Stimulated activated CD8-positive, alpha-beta memory T cell treated with anti-CD3 and anti-CD28 coated beads, Interleukin-7, amount 100 ng/mL, for 24 hours (primary cell): ENCODE results near the gene VSIR.

Experiments used
- DNase-seq: peaks from one replicate; pipeline ENCODE4 v3.0.0-alpha.2; 2020; ENCODE audit warnings: low read depth

The VSIR gene

DNA sequence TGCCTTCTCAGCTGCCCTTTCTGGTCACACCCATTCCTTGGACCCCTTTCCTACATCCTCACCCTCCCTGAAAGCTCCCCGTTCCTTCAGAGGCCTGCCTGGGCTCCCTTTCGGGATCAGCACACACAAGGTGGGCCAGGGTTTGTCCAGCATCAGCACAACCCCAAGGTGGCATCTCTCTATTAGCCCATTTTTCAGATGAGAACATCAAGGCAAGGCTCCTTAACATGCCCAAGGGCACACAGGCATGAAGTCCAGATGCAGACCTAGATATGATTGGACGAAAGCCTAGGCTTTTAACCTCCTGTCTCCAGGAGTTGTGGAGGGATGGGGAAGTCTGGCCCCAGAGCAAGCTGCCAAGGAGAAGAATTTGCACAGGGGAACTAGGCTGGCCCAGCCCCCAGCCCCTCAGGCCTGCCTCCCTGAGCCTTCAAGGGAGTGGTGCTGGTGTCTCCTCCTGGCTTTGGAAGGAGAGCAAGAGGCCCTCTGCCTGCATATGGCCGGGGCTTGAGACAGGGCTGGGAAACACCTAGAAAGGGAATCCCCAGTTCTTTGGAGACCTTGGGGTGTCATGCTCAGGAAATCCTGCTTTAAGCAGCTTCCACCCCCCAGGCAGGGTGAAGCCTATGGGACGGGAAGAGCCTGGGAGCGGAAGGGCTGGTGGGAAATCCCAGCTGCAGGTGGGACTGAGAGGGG, 9.0 kb upstream of the VSIR start:
- no peak for DNase-seq

DNA sequence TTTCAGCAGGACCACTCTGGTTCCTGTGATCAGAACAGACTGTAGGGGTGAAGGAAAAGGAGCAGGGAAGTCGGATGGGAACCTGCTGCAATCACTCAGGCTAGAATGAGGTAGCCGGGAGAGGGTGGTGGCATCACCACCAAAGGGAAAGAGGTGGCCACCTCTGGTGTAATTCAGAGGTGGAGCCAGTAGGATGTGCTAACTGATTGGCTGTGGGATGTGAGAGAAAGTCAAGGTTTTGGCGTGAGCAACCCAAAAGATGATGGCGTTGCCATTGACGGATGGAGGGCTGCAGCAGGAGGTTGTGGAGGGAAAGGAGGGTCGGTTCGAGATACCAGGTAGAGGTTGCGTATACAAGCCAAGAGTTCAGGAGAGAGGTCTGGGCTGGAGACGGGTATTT, 7.4 kb upstream of the VSIR start:
- DNase-seq = no peak

DNA sequence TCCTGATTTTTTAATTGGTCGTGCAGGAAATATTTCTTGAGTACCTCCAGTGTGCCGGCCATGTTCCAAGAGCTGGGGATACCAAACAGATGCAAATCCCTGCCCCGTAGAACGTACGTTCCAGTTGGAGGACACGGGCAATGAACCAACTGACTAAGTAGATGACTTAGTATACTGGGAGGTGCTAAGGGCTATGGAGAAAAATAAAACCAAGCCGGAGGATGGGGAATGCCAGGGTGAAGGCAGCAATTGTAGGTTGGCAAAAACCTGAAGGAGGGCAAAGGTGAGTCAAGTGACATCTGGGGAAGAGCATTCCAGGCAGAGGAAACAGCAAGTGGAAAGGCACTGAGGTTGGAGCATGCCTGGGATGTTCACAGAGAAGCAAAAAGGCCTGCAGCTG, 6.8 kb upstream of the VSIR start:
- DNase-seq = no peak

DNA sequence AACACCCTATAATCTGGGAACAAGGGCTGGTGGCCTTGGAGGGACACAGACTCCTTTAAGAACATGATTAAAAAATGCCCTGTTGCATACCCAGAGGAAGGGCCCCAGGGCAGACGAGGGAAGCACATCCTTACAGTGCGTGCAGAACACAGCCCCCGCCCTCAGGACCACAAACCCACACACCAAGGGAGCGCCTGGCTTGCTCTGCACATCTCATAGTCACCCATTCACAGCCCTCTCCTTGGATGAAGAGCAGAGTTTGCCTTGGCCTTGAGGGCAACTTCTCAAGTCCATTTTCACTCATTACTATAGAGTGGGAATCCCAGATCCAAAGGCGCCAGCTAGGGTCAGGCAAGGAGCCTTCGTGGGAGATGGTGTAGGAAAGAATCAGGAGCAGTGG, 6.3 kb upstream of the VSIR start:
- no peak for DNase-seq

DNA sequence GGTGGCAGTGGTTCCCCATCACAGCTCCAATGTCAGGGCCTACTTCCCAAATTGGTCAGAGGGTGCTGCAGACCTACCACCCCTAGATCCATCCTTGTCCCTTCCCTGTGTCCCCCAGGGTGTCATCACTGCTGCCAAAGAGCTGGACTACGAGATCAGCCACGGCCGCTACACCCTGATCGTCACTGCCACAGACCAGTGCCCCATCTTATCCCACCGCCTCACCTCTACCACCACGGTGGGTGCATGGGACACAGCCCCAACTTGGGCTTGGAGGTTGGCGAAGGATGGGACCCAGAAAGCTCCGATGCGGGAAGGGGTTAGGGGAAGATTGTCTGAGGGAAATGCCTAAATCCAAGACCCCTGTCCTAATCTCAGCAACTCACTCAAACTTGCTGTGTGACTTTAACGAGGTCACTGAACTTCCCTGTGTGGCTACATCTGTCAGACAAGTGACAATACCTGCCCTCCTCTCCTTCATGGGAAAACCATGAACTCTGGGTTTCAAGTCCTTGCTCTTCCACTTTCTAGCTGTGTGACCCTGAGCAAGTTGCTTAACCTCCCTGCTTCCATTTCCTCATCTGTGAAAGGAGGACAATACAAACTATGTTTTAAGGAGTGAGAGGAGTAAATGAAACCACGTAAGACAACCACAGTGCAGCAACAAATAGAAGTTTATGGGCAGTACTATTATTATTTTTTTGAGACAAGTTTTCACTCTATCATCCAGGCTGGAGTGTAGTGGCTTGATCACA, 4.9 kb upstream of the VSIR start:
- DNase-seq = no peak

DNA sequence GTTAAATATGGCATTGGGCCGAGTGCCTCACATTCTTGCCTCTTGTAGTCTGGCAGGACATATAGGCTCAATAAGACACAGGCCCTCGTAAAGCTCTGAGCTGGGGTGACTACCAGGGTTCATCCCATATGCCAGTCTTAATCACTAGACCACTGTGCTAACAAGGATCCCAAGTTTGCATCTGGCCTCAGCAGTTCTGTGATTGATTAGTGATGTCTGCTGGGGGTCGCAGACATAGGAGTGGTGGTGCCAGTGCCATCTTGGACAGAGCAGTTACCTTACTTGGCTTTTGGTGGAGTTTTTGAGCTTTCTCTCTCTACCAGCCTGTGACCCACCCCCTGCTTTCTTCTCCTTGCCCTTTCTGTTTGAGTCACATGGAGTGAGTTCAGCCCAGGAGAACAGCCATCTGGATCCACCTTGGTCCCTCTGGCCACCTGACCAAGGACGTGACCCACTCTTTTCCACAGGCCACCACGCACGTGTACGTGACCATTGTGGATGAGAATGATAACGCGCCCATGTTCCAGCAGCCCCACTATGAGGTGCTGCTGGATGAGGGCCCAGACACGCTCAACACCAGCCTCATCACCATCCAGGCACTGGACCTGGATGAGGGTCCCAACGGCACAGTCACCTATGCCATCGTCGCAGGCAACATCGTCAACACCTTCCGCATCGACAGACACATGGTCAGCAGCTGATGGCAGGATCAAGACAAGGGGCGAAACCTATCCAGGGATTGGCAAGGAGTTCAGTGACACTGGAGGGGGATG, 4.1 kb upstream of the VSIR start:
- DNase-seq = no peak

DNA sequence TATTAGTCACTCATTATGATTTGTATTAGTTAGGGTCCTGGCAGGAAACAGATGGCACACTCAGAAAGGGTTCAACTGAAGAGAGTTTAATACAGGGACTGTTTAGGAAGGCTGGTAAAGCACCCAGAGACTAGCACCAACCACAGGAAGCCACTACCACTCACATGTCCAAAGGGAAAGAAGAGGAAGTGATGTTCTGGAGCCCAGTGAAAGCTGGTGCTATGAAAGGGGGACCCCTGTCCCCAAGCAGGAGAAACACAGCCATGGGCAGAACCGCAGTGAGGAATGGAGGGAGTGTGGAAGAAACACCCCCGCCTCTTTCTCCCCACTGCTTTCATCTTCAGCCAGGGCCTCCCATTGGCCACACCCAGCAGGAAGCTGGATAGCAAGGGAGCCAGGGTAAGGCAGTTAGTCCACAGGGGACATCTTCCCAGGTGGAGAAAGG, 3.2 kb upstream of the VSIR start:
- no peak for DNase-seq

DNA sequence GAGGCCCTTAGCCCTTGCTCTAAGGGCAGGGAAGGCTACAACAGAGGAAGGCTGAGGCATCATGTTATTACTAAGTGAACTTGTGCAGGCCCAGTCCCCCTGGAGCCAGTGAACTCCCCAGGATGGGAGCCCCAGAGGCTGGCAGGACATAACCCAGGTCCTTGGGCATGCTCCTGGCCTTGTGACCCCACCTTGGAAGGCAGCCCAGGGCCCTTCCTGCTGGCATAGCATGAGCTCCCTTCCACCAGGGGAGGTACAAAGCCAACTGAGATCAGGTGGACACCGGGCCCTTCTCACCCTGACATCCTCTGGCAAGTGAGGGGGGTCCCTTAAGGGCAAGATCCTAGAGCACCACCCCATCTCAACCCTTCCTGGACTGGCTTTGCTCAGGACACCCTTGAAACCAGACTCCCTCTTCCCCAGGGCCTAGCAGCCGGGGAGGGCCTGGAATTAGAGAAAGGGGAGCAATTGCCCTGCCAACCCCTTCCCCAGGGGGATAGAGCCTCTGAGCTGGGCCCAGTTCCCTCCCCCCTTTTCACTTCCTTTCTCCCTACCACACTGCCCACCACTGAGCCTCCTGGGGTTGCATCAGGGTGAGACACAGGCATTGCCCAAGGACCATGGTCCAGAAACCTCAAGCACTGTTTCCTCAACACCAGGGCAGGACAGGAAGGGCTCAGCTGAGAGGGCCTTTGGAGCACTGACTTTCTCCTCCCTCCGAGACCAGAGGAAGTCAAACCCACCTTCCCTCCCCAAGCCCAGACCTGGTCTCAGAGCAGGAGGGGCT, 1.8 kb upstream of the VSIR start:
- DNase-seq = no peak

DNA sequence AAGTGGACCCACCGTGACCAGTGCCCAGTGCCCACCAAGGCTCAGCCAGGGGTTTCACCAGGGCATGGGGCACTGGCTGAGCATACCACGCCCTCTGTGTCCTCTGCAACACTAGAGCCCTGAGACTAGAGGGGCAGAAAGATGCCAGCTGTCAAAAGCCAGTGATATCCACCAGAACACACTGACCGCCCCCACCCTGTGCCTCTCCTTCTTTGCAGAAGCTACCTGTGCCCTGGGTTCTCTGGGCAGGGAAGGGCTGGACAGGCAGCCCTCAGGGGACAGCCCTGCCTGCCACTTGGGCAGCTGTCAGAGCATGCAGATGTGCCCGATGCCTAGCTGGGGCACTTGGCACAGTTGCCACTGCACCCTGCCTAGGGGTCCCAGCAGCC, 494 bp downstream of the VSIR start:
- no peak for DNase-seq

DNA sequence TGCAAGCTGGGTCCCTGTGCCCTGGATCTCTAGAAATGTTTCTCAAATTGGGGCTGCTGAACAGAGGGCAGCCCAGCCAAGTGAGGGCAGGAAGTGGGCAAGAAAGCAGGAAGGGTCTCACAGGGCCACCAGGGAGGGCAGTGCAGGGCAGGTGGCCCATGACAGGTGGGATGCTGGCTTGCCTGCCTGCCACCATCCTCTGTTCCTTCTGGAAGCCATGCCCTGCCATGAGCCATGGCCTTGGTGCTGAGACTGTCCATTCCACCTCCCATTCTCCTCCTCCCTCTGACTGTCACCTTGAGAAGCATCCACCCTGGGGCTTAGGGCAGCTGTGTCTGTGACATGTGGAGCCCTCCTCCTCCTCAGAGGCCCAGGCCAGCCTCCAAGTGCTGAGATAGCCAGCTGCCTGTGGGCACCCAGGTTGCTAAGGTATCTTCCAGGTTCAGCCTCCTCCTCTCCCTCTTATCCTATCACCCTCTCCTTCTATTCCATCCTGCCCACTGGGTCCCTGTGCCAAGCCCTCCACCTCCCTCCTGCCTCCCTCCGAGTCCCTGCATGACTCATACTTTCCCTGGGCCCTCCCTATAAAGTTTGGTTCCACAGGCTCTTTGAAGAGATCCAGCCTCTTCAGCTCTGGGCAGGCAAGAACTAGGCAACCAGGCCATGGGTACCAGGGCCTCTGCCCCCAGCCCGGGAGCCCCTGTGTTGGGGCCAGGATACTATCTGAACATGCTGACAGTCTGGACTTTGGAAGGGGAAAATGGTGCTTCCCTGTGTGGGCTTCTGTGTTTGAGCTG, 1.3 kb downstream of the VSIR start:
- no peak for DNase-seq

DNA sequence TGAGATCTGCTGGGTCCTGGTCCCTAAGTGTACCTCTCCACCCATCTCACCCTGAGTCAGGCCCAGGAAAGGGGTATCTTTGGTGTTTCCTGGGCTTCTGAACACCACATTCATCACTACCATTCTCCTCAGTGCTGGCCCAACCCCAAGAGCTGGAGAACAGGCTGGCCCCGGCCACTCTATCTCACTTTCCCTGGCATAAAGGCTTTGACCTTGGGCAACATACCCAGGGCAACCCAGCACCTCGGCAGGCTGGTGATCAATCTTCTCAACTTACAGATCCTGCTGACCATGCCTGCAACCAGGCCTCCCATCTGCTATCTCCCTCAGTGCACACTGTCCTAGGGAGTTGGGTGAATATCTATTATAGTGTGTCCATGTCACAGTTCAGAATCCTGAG, 2.1 kb downstream of the VSIR start:
- DNase-seq = no peak

DNA sequence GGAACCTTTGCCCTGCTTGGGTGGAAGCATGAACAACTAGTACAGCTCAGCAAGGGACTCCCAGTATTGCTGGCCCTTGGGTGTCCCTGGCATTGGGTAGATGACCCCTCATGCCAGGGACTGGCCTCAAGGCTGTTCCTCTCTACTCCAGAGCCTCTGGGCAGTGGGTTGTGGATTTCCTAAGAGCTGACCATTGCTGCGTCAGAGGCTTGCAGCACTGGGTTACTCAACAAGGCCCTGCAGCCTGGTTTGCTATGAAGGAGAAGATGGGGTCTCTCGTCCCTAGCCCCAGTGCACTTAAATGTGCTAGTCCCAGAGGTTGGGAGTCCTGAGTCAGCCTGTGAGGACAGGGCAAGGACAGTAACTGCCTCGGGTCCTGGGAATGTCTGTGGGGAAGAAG, 2.5 kb downstream of the VSIR start:
- DNase-seq = no peak

DNA sequence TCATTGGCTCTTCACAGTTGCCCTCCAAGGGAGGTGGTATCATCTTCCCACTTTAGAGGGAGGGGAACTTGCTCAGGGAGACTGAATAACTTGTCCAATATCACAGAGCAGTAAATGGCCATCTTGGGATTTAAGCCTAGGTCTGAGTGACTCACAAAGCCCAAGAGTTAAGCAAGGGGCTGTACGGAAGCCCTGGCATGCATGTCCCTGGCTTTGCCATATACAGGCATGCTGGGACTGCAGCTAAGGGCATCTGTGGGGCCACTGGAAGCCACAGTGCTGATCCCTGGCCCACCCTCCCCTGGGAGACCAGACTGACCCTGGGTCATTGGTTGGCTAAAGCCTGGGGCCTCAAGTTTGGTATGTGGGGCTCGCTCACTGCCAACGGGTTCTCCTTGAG, 3.1 kb downstream of the VSIR start:
- no peak for DNase-seq

DNA sequence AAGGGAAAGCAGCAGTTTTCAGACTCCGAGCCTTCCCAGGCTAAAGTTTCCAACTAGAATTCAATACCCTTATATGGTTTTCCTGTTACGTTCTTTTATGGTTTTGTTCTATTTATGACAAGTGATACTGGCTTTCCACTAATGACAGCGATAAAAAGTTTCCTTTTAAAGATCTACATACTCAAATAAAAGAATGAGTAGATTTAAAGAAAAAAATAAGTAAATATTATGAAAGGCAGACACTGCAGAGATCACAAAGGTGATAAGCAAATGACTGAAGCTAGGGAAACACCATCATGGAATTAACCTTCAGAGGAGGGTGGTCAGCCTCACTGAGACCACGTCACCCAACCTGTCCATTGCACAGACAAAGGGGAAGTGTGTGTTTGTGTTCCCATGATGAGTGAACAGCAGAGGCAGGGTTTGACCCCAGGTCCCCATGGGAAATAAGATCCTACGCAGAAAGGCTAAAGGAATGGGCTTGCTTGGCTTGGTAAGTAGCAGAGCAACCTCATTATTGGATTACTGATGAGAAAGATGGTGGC, 4.0 kb downstream of the VSIR start:
- DNase-seq = no peak

DNA sequence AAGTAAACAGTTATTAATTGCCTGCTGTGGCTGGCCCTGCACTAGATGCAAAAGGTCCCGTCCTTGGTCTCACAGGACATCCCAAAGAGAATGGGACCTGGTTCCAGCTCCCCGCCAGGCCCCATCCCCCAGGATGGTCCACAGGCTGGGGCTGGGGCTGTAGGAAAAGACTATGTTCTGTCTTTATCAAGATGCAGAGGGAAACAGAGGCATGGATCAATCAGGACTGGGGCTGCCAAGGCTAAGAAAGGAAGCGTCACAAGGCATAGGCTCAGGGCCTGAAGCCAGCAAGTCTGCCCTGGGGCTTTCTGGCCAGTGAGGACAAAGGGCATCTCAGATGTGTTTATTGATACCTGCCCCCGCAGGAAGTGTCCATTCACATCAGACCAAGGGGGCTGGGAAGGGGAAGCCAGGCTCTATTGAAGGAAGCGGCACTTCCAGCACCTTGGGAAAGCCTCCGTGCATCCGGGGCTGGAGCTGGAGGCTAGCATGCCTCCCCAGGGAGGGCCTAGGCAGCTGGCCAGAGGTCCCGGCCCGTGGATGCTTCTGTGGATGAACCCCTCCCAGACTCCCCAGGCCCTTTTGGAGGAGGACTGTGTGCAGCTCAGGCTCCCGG, 5.8 kb downstream of the VSIR start:
- no peak for DNase-seq

DNA sequence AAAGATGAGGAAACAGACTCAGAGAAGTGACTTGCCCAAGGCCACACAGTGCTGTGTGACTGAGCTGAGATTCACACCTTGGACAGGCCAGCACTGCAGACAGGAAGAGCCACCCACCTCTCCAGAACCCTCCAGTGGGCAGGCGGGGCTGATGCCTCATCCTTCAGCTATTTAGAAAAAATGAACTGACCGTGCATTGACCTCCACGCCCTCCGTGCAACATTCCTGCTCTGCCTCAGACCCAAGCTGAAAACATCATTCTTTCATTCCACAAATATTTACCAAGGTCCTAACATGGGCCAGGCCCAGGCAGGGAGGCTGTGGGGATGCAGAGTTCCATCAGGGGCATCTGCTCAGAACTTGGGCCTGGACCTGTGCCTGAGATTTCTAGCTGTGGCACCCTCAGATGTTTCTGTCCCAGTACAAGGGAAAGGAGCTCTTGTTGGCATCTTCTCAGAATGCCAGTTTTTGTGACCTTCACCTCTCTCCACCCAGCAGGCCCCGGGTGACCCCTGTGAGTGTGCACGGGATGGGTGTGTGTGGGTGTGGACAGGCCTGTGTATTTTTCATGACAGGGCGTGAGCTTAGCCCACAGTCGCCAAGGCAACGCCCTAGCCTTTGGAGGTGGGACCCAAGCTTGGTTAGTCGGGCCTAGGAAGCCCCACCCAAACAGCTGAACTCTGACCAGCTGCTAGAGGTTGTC, 6.5 kb downstream of the VSIR start:
- no peak for DNase-seq

DNA sequence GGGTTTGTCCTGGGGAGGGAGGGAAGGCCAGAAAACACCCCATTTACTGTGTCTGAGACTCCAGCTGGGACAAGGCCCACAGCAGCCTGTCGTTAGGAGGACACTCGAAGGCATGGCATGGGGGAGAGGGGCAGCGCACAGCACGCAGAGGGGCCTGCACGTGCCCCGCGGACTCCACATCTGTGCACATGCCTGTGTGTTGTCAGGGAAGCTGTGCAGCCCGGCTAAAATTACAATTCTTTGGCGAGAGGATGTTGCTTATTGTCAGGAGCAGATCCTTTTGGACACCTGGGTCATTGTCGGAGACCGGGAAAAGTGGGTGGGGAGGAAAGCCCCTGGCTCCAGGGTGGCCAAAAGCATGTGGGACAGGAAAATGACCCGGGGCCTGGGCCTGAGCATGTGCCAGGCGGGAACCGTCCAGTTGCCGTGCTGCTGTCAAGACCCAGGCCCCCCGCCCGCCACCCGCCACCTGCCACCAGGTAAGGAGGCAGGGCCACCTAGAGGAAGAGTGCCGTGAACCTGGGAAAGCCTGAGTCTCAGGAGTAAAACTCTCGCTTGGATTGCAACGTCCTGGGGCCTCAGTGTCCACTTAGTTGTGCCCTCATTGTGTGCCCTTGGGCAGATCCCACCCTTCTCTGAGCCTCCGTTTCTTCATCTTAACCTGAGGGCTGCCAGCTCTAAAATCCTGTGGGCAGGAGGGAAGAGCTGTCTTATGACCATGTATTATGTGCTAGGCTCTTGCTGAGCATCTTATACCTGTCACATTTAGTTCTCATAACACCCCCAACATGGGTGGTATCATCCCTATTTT, 7.2 kb downstream of the VSIR start:
- no peak for DNase-seq

DNA sequence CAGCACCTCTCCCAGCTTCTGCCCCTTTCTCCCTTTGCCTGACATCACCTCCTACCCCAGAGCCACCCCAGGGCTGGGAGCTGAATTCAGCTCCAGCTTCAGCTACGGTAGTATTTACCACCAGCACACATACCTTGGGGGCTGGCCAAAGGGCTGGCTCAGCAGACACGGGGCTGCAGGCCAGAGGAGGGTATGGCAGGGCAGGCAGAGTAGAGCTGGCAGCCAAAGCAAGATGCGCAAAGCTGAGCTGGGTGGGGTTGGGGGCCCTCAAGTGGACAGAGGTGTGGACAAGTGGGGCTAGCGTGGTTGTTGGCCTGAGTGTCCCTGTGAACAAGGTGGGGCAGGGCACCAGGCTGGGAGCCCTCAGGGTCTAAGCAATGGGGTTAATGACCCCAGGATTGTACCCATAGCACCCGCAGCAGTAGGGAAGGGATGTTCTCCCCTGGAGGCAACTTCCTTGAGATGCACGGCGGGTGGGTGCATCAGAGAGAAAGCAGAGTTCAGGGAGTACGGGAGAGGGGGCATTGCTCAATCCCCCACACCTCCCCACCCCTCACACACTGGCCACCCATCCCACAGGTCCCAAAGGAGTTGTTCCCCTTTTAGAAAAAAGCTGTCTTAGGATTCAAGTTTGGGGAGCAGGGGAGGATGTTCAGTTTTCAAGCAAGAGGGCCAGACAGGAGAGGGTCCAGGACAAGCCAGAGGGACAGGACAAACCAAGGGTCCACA, 8.0 kb downstream of the VSIR start:
- no peak for DNase-seq
